Neural cell (in vitro differentiated cells): Measurements from ENCODE around the gene GRID1.

Experiments used
- CTCF ChIP-seq: fragments of 450-650 bp; IDR thresholded peaks from 2 replicates; pipeline ENCODE4 v1.5.1; 2014; ENCODE audit warnings: antibody characterized with exemption, mild to moderate bottlenecking, moderate library complexity; ENCODE audit not compliant: poor library complexity, severe bottlenecking
- RAD21 ChIP-seq: fragments of 450-650 bp; conservative IDR thresholded peaks from 2 replicates; pipeline ENCODE4 v1.6.1; 2014; ENCODE audit warnings: antibody characterized with exemption, mild to moderate bottlenecking, moderate library complexity
- REST ChIP-seq: IDR thresholded peaks from 2 replicates; pipeline ENCODE4 v1.6.1; 2012; ENCODE audit warnings: borderline replicate concordance
- SMC3 ChIP-seq: fragments of 450-650 bp; conservative IDR thresholded peaks from 2 replicates; pipeline ENCODE4 v1.6.1; 2014; ENCODE audit warnings: antibody characterized with exemption, mild to moderate bottlenecking, moderate library complexity; ENCODE audit not compliant: poor library complexity
- TAF1 ChIP-seq: IDR thresholded peaks from 2 replicates; pipeline ENCODE4 v1.6.1; 2012; ENCODE audit warnings: low read depth

GRCh38 chr10:85916286-85916685, 450.3 kb downstream of the GRID1 start:
- TF ChIP-seq CTCF (no peak), SMC3 (no peak), RAD21 (no peak), TAF1 (no peak), REST (no peak)
